GM18867 (cell line): ENCODE data around the gene PPM1F.

Experiments used
- ATAC-seq: cut with Tn5 transposase; IDR thresholded peaks from one replicate; pipeline ENCODE4 v1.9.1; 2021; ENCODE audit warnings: mild to moderate bottlenecking, moderate library complexity; ENCODE audit not compliant: unreplicated experiment

PPM1F gene, protein sequence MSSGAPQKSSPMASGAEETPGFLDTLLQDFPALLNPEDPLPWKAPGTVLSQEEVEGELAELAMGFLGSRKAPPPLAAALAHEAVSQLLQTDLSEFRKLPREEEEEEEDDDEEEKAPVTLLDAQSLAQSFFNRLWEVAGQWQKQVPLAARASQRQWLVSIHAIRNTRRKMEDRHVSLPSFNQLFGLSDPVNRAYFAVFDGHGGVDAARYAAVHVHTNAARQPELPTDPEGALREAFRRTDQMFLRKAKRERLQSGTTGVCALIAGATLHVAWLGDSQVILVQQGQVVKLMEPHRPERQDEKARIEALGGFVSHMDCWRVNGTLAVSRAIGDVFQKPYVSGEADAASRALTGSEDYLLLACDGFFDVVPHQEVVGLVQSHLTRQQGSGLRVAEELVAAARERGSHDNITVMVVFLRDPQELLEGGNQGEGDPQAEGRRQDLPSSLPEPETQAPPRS

DNA sequence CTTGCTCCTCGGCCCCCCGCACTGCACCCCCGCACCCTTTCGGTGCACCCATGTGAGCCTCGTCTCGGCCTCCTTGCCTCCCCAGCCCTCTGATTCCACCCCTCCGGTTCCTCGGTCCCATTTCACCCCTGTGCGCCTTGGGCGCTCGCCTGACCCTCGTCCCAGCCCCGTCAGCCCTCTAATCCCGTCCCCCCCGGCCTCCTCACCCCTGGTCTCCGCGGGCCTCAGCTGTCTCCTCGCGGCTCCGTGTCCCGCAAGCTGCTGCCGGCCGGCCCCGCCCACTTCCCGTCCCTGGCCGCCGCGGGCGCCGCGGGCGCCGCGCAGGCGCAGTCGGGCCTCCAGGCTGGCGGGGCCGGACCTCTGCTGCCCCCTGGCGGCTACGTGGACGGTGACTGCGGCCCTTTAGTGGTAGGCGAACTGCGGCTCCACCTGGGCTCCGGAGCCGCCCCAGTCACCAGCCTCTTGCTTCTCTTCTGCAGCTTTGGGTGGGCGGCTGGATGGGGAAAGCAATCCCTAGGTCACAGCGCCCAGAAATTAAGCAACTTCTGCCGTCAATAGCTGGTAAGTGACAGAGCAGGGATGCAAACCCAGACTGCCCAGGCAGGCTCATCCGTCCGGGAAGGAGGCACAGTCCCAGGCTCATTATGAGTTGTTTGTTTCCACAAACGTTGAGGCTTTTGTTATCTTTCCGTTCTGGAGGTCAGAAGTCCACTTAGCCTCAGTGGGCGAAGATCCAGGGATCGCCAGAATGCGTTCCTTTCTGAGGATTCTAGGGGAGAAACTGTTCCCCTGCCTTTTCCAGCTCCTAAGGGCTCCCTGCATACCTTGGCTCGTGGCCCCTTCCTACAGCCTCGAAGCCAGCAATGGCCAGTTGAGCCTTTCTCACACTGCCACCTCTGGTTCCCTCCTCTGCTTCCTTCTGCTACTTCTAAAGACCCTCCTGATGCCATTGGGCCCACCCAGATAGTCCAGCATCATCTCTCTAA is at the start of gene PPM1F:
TSS of gene PPM1F (minus strand) at position 263 of the 986 bp plus-strand sequence. CDS start 6,800 bp downstream, outside the sequence.
- ATAC-seq = peak; percentile 61

DNA sequence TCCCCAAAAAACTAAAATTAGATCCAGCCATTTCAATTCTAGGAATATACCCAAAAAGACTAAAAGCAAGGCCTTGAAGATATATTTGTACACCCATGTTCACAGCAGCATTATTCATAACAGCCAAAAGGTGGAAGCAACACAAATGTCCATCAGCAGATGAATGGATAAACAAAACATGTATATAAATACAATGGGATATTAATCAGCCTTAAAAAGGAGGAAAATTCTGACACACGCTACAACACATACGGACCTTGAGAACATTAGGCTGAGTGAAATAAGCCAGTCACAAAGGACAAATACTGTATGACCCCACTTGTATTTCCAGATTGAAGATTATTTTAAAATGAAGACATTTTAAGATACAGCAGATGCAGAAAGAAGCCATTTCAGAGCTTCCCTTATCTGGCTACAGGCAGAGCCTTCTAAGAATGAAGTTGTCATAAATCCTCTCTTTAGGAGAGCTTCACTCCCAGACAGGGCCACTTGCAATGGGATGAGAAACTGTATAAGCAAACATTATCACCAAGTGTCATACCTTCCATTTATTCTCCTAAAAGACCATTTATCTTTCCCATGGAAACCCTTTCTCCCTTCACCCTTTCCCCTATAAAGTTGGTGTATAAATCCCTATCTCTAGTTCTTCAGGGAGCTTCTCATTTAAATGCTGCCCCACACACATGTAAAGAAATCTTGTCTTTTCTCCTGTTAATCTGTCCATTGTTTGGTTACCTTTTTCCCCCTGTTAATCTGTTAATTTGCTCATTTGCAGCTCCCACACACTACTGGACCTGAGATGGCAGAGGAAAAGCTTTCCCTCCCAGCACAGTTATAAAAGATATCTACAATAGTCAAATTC is 49.2 kb upstream of the PPM1F start:
- no peak for ATAC-seq

DNA sequence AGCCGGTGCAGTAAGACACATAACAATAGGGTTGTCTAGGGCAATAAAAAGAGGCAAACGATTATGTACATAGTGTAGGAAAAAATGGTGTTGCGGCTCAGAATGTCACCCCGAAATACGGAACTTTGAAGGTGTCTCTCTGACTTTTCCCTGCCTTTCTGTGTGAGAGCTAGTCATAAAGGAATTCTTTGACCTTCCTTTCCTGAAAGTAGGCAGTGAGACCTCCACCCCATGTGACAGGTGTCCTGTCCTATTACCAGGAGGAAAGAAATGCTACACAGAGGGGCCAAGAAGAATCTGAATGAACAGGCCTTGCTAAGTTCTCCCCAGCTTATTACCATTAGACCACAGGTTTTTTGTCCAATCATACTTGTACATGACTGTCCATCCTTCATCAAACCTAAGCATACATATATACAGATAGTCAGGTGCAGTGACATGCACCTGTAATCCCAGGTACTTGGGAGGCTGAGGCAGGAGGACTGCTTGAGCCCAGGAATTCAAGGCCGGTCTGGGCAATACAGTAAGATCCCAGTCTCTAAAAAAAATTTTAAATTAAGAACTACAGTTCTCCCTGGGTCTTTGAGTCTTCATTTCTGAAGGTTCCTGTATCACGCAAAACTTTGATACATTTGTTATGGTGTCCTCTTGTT is 46.1 kb upstream of the PPM1F start:
- no peak for ATAC-seq

DNA sequence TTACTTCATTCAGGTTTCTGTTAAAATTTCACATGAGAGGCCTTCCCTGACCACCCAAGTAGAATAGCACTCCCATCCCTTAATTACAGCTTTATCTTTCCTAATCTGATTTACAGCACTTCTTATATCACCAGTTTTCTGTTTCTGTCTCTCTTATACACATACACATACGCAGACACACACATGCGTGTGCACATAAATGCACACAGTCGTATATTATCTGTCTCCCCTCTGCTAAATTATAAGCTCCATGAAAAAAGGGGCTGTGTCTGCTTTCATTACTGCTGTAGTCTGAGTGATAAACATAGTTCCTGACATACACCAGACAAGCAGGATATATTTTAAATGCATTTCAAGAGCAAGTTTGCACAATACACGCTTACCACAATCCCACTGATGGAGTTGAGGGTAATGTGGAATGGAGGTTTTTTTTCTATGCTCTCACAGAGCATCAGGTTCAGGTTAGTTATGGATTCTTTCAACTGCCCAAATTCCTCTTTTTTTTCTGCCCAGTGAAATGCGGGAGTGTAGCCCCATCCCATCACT is 43.6 kb upstream of the PPM1F start:
- no peak for ATAC-seq

DNA sequence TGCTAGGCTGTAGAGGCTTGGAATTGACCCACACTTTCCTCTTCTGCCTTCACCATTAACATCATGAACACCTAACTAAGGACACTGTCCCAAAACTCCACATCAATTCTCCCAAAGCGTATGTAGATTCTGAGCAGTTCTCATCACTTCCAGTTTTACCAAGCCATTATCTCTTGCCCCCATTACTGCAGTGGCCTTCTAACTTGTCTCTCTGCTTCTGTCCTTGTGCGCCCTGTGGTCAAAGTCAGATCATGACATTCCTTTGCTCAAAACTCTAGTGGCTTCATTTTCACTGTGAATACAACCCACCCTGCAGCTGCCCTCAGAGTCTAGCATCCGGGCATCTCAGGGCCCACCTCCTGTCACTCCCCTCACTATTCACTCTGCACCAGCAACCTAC is 43.0 kb upstream of the PPM1F start:
- ATAC-seq = no peak

DNA sequence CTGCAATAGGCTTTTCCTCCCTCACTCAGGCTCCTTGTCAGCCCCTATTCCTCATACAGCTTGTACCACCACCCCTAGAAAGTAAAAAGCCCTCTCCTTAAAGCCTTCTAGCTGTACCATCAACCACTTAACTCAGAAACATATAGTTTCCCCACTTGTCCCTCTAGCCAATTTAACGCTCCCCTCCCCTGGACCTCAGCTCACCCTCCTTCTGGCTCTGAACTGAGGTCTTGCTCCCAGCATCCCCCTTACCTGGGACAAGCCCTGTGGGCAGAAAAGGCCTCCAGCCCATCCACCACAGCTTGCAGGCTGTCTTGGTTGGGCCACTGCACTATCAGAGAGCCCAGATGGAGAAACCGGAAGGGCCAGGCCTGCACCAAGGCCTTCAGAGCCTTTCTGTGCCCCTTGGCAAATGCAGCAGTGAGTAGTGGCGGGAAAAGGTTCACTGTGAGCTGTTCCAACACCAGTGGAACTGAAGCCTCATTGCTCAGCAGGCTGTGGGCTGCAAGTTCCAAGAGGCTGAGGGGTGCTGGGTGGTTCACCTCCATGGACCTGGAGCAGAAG is 42.3 kb upstream of the PPM1F start:
- no peak for ATAC-seq

DNA sequence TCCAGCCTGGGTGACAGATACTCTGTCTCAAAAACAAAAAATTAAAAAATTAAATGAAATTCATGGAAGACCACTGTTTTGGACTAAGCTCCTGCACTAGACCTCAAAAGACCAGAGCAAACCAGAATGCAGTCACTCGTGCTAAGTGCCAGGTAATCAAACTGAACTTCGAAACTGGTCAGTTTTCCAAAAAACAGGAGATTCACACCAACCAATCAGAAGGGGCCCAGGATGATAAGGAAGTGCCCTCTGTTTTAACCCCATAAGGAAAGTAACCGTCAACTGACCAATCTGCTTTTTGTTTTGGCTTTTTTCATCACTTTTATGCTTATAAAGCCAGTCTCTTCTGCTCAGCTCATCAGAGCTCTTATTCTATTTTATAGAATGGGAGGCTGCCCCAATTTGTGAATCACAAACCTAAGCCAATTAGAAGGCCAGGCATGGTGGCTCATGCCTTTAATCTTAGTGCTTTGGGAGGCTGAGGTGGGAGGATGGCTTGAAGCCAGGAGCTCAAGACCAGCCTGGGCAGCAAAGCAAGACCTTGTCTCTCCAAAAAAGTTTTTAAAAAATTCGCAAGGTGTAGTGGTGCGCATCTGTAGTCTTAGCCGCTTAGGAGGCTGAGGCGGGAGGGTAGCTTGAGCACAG is 40.1 kb upstream of the PPM1F start:
- no peak for ATAC-seq

DNA sequence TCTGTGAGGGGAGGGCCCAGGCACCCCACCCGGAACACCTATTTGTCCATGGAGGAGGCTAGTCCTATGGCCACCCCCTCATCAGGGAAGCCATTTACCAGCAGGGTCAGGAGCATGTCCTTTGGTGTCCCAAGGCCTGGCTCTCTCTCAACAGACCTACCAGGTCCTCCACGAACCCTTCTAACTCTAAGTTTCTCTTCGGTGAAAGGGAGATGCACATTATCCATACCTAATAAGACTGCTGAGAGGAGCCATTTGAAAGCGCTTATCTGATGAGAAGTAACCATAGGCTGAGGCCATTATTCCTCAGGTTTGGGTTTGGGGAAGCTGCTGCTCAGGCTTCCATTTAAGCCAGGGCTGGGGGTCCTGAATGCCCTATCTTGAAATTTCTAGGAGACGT is 39.1 kb upstream of the PPM1F start:
- no peak for ATAC-seq

DNA sequence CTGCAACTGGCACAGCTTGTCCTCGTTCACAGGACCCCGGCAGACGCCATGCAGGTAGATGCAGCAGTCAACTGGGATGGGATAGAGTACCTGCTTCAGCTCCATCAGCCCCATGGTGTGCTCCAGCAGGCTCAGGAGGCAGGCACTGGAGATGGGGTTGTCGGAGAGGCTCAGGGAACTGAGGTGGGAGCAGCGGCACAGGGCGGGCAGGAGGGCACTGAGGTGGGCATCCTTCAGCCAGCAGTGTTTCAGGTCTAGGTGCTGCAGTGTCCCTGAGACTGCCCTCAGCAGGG is 38.6 kb upstream of the PPM1F start:
- ATAC-seq = no peak

DNA sequence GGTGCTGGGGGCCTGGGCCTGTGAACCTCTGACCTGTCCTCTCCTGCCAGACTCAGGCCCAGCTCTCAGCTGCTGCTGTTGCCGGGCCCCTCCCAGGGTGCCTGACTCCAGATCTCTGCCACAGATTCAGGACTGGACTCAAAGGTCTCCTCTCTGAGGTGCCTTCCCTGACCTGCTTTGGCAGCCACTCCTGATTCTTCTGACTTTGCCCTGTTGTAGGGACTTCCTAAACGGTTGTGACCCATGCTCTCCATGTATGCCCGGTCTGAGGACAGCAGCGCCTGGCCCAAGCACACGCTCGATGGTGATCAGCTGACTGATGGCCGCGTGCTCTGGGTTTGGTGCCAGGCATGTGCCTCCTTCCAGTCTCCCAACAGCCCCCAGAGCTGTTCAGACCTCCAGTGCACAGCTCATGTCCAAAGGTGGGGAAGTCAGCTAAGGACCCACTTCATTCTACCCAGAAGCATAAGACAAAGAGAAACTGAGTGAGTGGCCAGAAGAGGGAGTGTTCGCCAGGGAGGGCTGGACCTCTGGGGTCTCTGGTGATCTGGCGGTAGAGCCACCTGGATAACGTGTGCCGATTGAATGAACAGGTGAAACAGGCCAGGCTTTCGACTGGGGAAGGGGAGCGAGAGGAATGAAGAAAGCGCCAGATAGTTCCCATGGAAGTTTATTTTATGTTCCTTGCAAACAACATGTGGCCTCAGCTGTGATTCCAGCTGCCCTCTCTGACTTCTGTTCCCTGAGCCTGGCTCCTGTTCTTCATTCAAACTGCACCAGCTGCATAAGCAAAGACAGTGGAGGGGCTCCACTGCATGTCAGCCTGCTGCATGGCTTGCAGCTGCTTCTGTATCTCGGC is 38.0 kb upstream of the PPM1F start:
- ATAC-seq = no peak

DNA sequence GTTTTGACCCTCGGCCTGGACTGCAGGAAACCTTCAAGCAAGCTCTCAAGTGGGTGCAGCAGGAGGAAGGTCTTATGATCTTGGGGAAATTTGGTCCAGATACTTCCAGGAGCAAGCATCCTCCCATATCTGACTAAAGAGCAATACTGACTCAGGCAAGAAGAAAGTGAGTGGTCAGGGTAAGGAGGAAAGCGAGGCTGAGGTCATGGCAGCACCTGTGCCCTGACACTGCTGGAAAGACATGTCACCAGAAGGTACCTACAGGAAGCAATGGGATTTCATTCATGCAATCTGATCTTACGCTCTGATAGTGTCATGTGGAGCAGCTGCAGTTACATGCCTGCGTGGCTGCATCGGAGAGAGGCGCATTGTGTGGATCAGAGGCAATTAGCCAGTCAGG is 36.4 kb upstream of the PPM1F start:
- no peak for ATAC-seq

DNA sequence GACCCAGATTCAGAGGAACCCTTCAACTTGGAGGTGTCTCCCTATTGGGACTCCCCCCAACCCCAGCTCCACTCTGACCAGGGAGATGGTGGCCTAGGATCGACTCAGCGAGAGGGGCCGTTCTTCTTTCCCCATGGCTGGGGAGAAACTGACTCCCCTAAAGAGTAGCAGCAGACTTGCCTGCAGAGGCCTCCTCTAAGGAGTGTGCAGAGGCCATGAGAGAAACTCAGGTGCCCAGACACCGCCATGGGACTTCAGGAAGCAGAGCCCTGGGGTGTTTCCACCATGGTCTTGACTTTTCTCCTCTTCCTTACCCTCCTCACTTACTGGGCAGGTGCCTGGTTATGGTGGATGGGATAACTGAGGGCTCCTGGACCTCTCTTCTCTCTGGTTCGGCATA is 32.6 kb upstream of the PPM1F start:
- ATAC-seq = no peak

DNA sequence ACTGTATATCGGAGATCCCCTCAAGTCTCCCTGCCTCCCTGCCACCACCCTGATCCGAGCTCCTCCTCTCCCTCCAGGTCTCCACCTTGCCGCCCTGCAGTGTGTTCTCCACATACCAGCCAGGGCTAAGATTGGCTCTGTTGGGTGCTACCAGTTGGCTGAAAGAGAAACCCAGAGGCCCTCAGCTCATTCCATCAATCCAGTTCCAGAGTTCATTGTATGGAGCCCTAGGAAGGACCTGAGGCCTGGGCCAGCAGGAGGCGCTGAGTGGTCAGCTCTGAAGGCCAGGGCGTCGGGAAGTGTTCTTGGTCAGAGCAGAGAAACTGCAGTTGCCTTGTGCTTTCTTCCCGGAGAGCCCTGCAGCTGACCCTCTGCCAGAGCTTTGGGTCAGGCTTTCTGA is 32.1 kb upstream of the PPM1F start:
- no peak for ATAC-seq

DNA sequence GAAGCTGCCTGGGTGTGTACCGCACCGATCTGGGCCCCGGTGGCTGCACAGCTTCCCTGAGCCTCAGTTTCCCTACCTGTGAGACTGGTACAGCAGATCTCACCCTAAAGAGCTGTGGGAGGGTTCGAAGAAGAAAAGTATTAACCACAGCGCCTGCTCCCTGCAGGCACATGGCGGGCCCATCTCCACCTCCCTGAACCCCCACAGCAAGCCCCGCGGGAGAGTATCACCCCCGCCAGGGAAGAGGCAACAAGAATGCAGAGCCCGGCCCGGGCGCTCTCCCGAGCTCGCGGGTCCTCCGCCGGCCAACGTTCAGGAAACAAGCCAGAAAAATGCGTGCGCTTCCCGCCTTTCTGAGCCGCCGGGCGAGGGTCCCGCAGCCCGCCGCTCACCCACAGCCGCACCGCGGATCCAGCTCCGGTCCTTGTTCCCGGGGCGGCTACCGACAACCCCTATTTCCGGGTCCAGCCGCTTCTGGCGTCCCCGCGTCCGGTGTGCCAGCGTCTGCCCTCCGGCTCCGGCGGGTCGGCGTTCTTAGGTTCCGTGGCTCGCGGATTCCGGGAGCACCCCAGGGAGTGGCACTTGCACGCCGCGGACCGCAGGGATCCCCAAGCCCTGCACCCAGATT is 29.8 kb upstream of the PPM1F start, which contains the start of gene TOP3B:
TSS of gene TOP3B (minus strand) at position 450 of the 628 bp plus-strand sequence. CDS start 7,078 bp downstream, outside the sequence.
- ATAC-seq = no peak

DNA sequence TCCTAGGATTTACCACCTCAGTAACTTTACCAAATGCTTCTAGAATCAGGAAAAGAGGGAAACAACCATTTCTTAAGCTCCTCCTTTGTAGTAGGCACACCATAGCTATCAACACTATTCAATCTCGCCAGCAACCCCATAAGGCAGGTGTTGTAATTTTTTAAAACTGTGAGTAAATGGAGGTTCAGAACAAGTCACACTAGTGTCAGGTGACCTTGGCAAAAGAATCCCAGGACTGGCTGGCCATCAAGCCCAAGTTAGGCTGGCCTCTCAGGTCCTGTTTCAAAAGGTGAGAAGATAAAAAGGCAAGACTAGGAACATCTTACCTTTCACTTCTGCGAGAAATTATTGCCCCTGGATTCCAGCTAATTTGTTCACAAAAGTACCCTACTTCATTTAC is 29.2 kb upstream of the PPM1F start:
- no peak for ATAC-seq

DNA sequence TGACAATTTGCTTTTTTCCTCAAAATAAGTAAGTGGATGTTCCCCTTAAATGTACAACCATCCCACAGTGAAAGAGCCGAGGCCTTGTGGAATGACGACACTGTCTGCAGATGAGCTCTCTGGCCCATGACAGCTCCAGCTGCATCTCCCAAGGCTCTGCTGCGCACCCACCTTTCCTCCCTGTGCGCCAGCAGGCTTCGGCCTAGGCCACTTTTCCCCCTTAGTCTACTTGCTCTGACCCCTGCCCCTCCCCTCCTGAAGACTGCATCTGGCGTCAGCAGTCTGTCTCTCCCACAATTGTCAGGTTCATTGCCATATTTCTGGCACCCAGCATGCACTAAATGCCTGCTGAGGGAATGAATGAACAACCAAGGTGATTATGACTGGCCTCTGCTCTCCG is 27.9 kb upstream of the PPM1F start:
- ATAC-seq = no peak

DNA sequence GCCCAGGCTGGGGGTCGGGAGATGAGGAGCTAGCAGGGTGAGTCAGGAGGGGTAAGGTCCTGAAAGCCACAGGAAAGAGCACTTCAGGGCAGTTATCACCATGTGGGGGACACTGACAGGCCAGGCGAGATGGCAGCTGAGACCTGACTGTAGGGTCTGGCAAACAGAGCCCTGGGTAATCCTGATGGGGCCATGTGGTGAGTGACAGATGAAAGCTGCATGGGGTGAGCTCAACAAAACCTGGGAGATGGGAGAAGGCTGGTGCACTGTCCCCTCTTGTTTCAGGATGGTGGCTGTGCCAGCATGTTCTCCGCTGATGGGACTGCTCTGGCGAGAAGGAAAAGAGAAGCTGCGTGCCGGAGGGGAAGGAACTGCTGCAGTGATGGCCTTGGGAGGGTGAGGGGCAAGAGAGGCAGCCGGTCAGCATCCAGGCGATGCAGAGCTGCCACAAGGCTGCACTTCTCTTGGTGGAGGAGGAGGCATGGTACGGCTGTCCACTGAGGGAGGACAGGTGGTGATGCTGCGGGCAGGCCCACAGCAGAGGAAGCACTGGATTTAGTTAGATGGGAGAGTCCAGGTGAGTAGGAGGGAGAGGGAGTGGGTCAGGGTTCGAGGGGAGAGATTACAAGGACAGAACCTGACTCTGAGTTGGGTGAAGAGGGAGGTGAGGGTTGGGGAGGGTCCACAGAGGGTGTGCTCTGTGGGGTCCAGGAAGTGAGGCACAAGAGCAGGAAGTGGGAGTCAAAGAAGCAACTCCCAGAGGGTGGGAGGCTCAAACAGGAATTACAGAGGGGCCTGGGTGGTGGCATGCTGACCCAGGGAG is 26.1 kb upstream of the PPM1F start:
- no peak for ATAC-seq
